IPS DF 6.9 (cell line): ENCODE measurements around the gene SERPINB2.

Source experiments
- DNase-seq: peaks from one replicate; pipeline ENCODE4 v3.0.0-alpha.2; 2013; ENCODE audit warnings: low read depth, low spot score
- H3K27ac ChIP-seq: one replicate; pipeline ENCODE4 v1.5.1; 2013; ENCODE audit warnings: low read length, control low read depth
- H3K27me3 ChIP-seq: 2 replicates; pipeline ENCODE4 v1.6.1; 2013; ENCODE audit warnings: mild to moderate bottlenecking, low read length; ENCODE audit not compliant: control insufficient read depth, insufficient read depth
- H3K36me3 ChIP-seq: 2 replicates; pipeline ENCODE4 v1.6.1; 2013; ENCODE audit warnings: low read length; ENCODE audit not compliant: control insufficient read depth, insufficient read depth
- H3K4me1 ChIP-seq: 2 replicates; pipeline ENCODE4 v1.6.1; 2013; ENCODE audit warnings: low read length; ENCODE audit not compliant: control insufficient read depth, insufficient read depth
- H3K4me3 ChIP-seq: 2 replicates; pipeline ENCODE4 v1.5.1; 2013; ENCODE audit warnings: mild to moderate bottlenecking, low read length
- H3K9me3 ChIP-seq: 2 replicates; pipeline ENCODE4 v1.6.1; 2013; ENCODE audit warnings: low read length, inconsistent platforms; ENCODE audit not compliant: control insufficient read depth, insufficient read depth
- WGBS: extraction: QIAGEN DNeasy Blood & Tissue Kit; methylation state at CpG from one replicate; pipeline ENCODE4 v1.1.7; 2013; ENCODE audit warnings: mixed read lengths, missing lambda C conversion rate; ENCODE audit not compliant: insufficient read length, insufficient coverage; 5-methylcytosine and 5-hydroxymethylcytosine counted together

The SERPINB2 gene

DNA sequence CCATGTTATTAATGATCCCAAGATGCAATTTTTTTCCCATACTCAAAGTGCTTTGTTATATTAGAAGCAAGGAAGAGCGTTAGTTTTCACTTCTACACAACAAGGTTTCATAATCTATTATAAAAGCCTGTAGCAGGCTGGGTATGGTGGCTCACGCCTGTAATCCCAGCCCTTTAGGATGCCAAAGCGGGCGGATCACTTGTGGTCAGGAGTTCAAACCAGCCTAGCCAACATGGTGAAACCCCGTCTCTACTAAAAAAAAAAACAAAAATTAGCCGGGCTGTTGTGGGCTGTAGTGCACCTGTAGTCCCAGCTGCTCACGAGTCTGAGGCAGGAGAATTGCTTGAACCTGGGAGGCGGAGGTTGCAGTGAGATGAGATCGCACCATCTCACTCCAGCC is 19.0 kb upstream of the SERPINB2 start:
- H3K27ac ChIP-seq: no peak overlapping the region
- no peak for DNase-seq
- no CpG with 5 or more reads among the region's 9 CpGs for WGBS
- no peaks in the 10 kb centered on the region for H3K9me3 ChIP-seq
- H3K27me3 ChIP-seq: no peaks in the 10 kb centered on the region
- H3K4me1 ChIP-seq: no peaks in the 10 kb centered on the region
- no peaks in the 10 kb centered on the region for H3K36me3 ChIP-seq
- no peak overlapping the region for H3K4me3 ChIP-seq

- Histone ChIP-seq H3K9me3 (no peaks in the 10 kb centered on the region), H3K27me3 (no peaks in the 10 kb centered on the region), H3K4me1 (no peaks in the 10 kb centered on the region), H3K36me3 (no peaks in the 10 kb centered on the region), H3K27ac (no peak overlapping the region), H3K4me3 (no peak overlapping the region)
- WGBS: no CpG with 5 or more reads among the region's 9 CpGs
- DNase-seq: no peak
Measured at GRCh38 chr18:63869374-63869773, 18.1 kb upstream of the SERPINB2 start.

GRCh38 chr18:63869851-63870250 is 17.7 kb upstream of the SERPINB2 start:
- Histone ChIP-seq H3K9me3 (no peaks in the 10 kb centered on the region), H3K4me1 (no peaks in the 10 kb centered on the region), H3K27ac (no peak overlapping the region), H3K27me3 (no peaks in the 10 kb centered on the region), H3K4me3 (no peak overlapping the region), H3K36me3 (no peaks in the 10 kb centered on the region)
- no peak for DNase-seq
- WGBS: no CpG with 5 or more reads among the region's 3 CpGs

- Histone ChIP-seq H3K4me3 (no peak overlapping the region), H3K9me3 (no peaks in the 10 kb centered on the region), H3K27ac (no peak overlapping the region), H3K27me3 (no peaks in the 10 kb centered on the region), H3K36me3 (no peaks in the 10 kb centered on the region), H3K4me1 (no peaks in the 10 kb centered on the region)
- no CpG with 5 or more reads among the region's 1 CpG for WGBS
- no peak for DNase-seq
Measured at GRCh38 chr18:63871836-63872235, 15.7 kb upstream of the SERPINB2 start.

DNA sequence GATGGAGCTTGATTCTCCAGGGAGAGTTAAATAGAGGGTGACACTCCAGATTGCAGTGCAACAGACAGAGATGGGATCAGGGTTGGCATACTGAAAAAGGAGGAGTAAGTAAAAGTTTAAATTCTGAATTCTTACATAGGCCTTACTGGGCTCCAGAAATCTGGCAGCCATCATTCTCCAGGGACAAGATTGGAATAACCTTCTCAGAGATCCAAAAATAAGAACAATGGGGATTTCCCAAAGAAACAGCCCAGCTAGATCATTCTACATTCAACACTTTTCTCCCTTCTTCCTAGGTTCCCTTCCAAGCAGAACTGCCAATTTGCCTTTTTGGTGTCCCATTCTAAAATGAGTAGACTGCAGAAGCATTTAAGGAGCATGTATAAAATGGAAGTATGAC is 14.9 kb upstream of the SERPINB2 start:
- no peak overlapping the region for H3K27ac ChIP-seq
- no peaks in the 10 kb centered on the region for H3K9me3 ChIP-seq
- no peak overlapping the region for H3K4me3 ChIP-seq
- no peaks in the 10 kb centered on the region for H3K4me1 ChIP-seq
- no peak for DNase-seq
- no peaks in the 10 kb centered on the region for H3K27me3 ChIP-seq
- no peaks in the 10 kb centered on the region for H3K36me3 ChIP-seq

DNA sequence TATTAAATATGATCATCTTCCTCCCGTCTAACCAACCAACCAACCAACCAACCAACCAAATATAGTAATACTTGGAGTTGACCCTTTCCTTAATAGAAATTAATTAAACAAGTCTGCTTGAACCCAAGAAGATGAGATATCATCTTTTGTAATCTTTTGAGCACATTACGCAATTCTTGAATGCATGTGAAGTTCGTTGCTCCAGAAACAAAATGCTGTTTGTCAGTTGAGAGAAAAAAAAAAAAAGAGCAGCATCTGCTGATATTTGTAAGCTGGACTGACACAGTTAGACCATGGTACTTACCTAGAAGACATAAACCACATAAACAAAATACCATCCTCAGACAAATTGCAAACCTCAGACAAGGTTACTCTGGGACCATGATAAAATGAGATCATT is 9.2 kb upstream of the SERPINB2 start:
- no peaks in the 10 kb centered on the region for H3K36me3 ChIP-seq
- no peaks in the 10 kb centered on the region for H3K4me1 ChIP-seq
- no peak for DNase-seq
- no peaks in the 10 kb centered on the region for H3K9me3 ChIP-seq
- H3K4me3 ChIP-seq: no peak overlapping the region
- no peak overlapping the region for H3K27ac ChIP-seq
- WGBS: no CpG with 5 or more reads among the region's 3 CpGs
- no peaks in the 10 kb centered on the region for H3K27me3 ChIP-seq

- H3K4me1 ChIP-seq: no peaks in the 10 kb centered on the region
- no peak for DNase-seq
- H3K9me3 ChIP-seq: no peaks in the 10 kb centered on the region
- no peaks in the 10 kb centered on the region for H3K36me3 ChIP-seq
- WGBS: no CpG with 5 or more reads among the region's 4 CpGs
- no peak overlapping the region for H3K27ac ChIP-seq
- no peaks in the 10 kb centered on the region for H3K27me3 ChIP-seq
- no peak overlapping the region for H3K4me3 ChIP-seq
Measured at GRCh38 chr18:63878925-63879324, 8.6 kb upstream of the SERPINB2 start.

DNA sequence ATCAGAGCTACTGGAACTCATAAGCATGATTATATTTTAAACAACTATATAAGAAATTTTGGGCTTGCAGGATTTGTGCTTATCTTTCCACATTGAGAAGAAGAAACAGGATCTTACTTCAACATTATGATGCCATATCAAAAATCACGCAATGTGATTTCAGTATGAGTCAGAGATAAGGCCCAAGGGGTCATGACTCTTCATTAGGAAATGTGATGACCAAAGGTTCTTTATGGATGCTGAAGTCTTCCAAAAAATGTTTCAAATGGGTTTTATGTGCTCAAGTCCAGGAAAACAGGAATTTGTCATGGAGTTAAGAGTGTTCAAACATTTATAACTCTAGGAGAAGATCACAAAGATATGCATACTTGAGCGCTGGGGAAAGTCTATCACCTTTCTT is 7.8 kb upstream of the SERPINB2 start:
- Histone ChIP-seq H3K36me3 (no peaks in the 10 kb centered on the region), H3K27ac (no peak overlapping the region), H3K4me1 (no peaks in the 10 kb centered on the region), H3K9me3 (no peaks in the 10 kb centered on the region), H3K4me3 (no peak overlapping the region), H3K27me3 (no peaks in the 10 kb centered on the region)
- DNase-seq: no peak
- no CpG with 5 or more reads among the region's 2 CpGs for WGBS

GRCh38 chr18:63881851-63882250 is 5.7 kb upstream of the SERPINB2 start:
- no CpG with 5 or more reads among the region's 4 CpGs for WGBS
- no peaks in the 10 kb centered on the region for H3K9me3 ChIP-seq
- no peak overlapping the region for H3K4me3 ChIP-seq
- no peak overlapping the region for H3K27ac ChIP-seq
- no peak for DNase-seq
- H3K27me3 ChIP-seq: no peaks in the 10 kb centered on the region
- no peaks in the 10 kb centered on the region for H3K36me3 ChIP-seq
- H3K4me1 ChIP-seq: no peaks in the 10 kb centered on the region

GRCh38 chr18:63882333-63883141 is 5.0 kb upstream of the SERPINB2 start:
- Histone ChIP-seq H3K4me3 (no peak overlapping the region), H3K9me3 (no peaks in the 10 kb centered on the region), H3K27ac (no peak overlapping the region), H3K27me3 (no peaks in the 10 kb centered on the region), H3K4me1 (no peaks in the 10 kb centered on the region), H3K36me3 (no peaks in the 10 kb centered on the region)
- DNase-seq: no peak
- 100% methylated on average over 1 of the region's 8 CpGs for WGBS

DNA sequence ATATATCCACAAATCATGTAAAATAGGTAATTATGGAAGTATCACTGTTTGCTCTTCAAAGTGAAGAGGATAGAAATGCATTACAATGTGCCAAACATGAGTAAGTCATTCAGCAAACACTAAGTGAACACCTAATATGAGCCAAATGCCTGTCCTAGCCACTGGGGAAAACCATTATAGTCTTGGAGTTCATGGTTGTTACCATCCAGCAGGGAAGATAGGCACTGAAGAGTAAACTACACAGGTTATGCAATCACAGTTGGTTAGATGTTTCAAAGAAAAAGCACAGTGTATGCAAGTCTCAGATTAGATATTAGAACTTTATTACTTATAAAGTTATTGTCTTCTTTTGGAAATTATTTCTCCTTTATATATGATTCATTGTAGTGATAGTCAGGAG is 3.9 kb upstream of the SERPINB2 start:
- Histone ChIP-seq H3K9me3 (no peaks in the 10 kb centered on the region), H3K27me3 (no peaks in the 10 kb centered on the region), H3K4me3 (no peak overlapping the region), H3K27ac (no peak overlapping the region), H3K36me3 (no peaks in the 10 kb centered on the region), H3K4me1 (no peaks in the 10 kb centered on the region)
- DNase-seq: no peak
